IPS-NIHi7 (cell line): ENCODE data around the gene P4HA1.
"Not testable (repeated sequence)": the region's sequence is repeated elsewhere in the genome, so short reads cannot be mapped to it uniquely, and the experiment has no call there.

Experiments used
- DNase-seq: peaks from one replicate; pipeline ENCODE4 v3.0.0; 2012; ENCODE audit warnings: mixed read lengths; ENCODE audit errors: extremely low spot score

Gene P4HA1

DNA sequence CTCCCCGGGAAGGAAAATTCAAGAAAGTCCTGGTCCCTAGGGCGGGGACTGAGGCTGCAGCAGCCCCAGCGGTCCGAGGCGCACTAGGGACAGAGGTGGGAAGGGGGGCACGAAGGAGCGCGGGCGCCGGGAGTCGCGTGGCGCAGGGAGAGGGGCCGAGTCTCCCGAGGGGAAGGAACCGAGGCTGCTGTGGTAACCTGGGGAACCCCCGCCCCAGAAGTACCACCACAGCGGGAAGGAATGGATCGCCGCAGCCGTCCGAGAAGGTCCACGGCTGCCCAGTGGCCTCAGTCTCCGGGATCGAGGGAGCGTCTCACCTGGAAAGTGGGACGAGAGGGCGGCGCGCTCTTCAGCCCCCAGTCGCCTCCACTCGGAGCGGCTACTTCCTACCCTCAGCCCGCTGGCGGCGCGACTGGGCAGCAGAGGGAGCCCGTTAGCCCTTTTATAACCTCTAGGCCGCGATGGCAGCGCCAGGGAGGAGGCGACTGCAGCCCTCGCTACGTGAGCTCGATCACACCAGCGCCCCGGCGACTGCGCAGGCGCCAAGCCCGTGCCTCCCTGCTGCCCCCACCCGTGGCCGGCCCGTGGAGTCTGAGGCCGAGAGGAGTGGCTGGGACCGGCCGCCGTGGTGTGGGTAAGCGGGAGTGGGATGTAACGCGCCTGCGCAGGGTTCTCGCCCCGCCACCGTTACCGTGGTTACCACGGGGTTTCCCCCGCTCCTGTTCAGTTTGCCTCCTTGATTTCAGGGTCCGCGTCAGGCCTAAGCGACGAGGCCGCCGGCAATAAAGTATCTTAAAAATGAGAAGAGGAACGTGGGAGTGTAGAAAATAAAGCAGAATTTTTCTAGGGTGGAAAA lies at the start of gene P4HA1:
Gene P4HA1 (minus strand): TSS at position 418 of the 856 bp plus-strand sequence. CDS start 21,983 bp downstream, outside the sequence.
- DNase-seq, result peak; percentile 93

DNA sequence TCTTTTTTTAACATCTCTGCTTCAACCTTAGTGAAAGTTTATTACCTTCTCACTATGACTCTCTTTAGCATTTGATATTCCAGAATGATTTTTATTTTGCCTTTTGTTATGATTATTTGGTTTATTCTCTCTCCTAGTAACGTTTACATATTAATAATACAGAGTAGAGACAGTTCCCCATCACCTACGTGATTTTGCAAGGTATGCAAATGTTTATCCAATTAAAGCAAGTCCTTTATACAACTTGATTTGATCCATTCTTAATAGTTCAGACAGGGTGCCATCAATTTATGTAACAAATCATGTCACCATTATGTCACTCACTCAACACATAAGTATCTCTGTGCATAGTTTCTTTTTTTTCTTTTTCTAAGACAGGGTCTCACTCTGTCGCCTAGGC lies 44.9 kb upstream of the P4HA1 start:
- no peak for DNase-seq

DNA sequence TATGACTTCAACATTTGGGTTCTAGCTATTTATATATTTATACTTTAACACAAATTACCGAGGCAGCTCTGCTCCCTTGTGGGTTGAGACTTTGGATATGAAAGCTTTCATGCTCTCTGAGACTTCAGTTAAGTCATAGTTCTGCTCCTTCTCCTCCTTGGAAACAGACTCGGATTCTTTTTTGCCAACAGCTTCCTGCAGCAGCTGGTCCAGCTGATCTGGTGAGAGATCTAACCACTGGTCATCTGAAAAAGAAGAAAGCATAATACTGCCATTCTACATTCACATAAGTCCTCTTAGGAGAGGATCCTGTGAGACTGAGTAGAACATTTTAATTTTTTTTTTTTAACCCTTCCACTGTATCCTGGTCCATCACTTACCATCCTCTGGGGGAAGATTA lies 42.6 kb upstream of the P4HA1 start:
- no peak for DNase-seq

- DNase-seq, result no peak
These were observed 40.0 kb upstream of the P4HA1 start for GRCh38 chr10:73136627-73137026.

- DNase-seq, result no peak
These were observed 38.1 kb upstream of the P4HA1 start for GRCh38 chr10:73134727-73135126.

GRCh38 chr10:73131913-73132686 lies 35.4 kb upstream of the P4HA1 start:
- DNase-seq, result no peak

GRCh38 chr10:73131301-73131700 lies 34.6 kb upstream of the P4HA1 start:
- no peak for DNase-seq

DNA sequence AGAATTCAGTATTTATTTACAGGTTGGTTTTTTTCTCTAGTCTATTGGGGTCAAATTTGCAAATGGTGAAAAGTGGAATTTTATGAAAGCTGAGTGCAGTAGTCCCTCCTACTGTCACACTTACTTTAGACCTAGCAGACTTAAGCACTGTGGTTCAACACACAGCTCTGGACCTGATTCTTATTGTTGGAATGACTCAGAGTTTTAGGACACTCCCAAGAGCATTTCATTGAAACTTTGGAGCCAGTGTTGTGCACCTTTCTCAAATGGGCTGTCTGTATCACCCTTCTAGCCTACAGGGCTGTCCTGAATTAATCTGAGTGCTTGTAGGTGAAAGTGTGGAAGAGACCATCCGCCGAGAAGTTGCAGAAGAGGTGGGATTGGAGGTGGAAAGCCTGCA lies 29.7 kb upstream of the P4HA1 start:
- no peak for DNase-seq

DNA sequence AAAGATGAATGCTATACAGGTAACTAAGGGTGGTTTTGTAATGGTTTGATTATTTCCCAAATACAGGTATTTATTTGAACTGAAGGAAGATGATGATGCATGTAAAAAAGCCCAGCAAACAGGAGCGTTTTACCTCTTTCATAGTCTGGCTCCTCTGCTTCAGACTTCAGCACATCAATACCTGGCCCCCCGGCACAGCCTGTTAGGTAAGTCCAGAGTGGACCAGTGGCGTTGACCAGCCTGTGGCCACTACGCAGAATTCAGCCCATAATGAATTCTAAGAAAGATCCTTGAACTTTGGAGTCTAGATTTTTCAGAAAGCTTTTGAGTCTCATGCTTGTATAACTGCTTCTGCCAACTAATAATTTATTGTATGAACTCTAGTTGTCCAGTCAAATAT lies 23.3 kb upstream of the P4HA1 start:
- DNase-seq, result no peak

- no peak for DNase-seq
These were observed 22.8 kb upstream of the P4HA1 start for GRCh38 chr10:73119457-73119856.

DNA sequence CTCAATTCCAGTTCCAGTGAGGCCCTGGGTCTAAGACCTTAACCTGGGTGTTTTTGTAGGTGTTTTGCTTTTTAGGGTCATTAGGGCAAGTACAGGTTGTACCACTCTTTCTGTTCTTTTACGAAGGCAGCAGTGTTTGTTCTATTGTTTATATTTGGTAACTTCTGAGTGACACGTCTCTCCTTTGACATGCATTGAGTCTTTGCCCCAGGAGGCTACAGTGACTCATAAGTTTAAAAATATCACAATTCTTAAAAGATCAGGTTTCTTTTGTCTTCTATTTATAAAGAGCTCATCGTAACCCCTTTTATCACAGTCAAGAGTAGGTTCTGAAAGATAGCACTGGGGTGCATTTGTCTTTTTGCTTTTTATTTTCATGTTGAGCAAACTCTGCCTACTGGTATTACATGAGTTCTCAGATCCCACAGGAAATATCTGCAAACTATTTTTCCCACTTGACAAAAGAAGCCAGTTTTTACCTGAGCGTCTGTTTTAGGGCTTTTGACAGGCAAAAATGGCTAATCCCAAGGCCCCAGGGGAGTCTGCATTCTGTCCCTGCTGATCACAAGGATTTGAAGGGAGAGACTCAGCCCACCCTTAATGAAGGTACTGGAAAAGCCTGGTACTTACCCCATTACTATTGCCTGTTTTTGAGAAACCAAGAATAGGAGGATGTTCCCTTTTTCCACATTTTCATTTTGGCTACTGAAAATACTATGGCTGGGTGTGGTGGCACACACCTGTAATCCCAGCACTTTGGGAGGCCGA lies 21.5 kb upstream of the P4HA1 start:
- DNase-seq, result no peak

DNA sequence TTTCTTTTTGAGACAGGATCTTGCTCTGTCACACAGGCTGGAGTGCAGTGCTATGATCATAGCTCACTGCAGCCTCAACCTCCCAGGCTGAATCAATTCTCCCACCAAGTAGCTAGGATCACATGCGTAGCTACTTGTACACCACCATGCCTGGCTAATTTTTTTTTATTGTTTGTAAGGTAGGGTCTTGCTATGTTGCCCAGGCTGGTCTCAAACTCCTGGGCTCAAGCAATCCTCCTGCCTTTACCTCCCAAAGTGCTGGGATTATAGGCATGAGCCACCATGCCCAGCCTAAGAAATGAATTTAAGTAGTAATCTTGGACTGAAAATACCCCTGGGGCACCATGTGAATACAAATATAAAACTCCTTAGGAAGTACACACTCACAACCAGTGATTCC lies 19.4 kb upstream of the P4HA1 start:
- no peak for DNase-seq

GRCh38 chr10:73113551-73113950 lies 16.9 kb upstream of the P4HA1 start:
- DNase-seq, result no peak

- DNase-seq, result not testable (repeated sequence)
These were observed 15.4 kb upstream of the P4HA1 start for GRCh38 chr10:73112032-73112431.

- DNase-seq, result peak; percentile 74
These were observed 13.7 kb upstream of the P4HA1 start, which contains the start of gene NUDT13 for GRCh38 chr10:73110345-73110849. Gene NUDT13, plus strand, starts transcription at chr10:73110455. Its CDS starts 3,911 bp downstream, at chr10:73114366.

GRCh38 chr10:73109248-73109652 lies 12.6 kb upstream of the P4HA1 start:
- DNase-seq, result not testable (repeated sequence)

DNA sequence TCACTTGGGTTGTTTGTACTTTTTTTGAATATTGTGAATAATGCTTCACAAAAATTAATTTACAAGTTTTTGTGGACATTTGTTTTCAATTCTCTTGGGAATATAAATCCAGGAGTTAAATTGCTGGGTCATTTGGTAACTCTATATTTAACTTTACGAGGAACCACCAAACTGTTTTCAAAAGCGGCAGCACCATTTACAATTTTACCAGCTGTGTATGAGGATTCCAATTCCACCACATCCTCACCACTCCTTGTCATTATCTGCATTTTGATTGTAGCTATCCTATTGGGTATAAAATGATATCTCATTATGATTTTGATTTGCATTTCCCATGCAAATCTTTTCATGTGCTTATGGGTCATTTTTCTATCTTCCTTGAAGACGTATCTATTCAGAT lies 9.6 kb upstream of the P4HA1 start:
- DNase-seq, result no peak

- no peak for DNase-seq
These were observed 2.5 kb upstream of the P4HA1 start for GRCh38 chr10:73099141-73099540.

GRCh38 chr10:73097305-73097670 lies 622 bp upstream of the P4HA1 start:
- DNase-seq, result no peak

DNA sequence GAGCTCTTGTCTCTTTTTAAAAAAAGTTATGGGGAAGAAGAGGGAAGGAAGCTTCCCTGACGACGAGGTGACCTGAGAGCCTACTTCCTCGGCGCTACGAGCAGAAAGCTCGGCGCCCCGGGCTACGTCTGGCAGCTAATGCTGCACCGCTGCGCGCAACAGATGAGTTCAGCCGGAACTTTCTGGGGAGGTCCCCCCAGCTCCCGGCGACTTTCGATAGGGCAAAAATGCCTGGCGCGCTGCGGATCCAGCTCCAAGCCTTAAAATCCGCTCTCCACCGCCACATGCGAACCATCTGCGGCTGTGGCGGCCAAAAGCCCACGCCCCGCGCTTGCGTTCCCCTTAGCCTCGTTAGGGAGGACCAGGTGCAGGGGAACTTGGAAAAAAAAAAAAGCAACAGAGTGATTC lies 621 bp downstream of the P4HA1 start:
- peak; percentile 69 for DNase-seq

DNA sequence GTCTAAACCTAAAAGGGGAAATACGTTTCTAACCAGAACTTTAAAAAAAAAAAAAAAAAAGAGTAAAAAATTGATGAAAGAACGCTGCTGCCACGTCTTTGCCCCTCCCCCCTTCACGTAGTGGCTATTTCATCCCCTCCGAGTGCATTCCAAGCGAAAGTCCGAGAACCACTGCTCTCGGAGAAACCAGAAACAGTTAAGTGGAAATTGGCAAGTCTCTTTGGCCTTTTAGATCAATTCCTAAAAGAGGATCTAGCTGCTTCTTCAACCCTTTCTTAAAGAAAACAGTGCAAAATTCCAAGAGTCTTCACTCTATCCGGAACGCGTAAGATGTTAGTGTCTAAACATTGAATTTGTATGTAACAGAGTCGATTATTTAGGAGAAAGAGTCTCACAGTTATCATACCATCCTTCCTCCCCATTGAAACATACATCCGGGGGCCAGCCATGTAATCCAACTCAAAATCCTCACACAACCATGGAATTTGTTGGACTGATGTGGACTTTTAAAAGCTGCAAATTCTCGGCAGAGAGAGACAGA lies 1.1 kb downstream of the P4HA1 start:
- peak; percentile 35 for DNase-seq
